Stimulated activated CD8-positive, alpha-beta memory T cell treated with anti-CD3 and anti-CD28 coated beads, Interleukin-4, amount 100 ng/mL, for 4 hours (primary cell): ENCODE data around the gene SPNS1.

Source experiments
- DNase-seq, 2 donors: peaks; one replicate each; pipeline ENCODE4 v3.0.0-alpha.2; 2020; ENCODE audit warnings: low read depth in 2 of 2, low spot score in 1 of 2

The SPNS1 gene

DNA sequence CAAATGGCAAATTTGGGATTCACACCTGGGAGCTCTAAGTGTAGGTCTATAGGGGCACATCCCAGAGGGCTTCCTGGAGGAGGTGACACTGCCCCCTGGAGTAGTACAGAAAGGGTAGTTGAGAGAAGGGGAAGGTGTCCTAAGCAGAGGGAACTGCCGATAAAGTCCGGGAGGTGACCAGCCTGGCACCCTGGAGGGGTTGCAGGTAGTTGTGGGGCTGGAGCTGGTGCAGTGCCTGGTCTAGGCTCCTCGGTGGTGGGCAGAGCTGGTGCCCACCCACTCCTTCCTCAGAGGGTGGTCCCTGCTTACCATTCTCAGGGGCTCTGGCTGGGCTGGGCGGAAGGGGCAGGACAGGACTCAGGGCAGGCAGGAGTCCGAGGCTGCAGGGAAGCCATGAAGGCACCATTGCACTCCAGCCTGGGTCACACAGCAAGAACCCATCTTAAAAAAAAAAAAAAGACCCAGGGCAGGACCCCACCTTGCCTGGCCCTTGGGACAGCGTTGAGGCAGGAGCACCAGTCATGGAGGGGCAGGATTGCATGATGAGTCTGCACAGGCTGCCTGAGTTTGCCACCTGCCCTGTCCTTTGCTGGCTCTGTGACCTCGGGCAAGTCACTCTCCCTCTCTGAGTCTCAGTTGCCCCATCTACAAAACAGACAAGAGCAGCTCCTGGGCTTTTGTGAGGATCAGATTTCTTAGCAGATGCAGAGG lies 54.0 kb downstream of the SPNS1 start:
- DNase-seq: no peak

- peak; percentile 72 to 88 for DNase-seq
These were observed 54.8 kb downstream of the SPNS1 start for GRCh38 chr16:29029168-29029994.

DNA sequence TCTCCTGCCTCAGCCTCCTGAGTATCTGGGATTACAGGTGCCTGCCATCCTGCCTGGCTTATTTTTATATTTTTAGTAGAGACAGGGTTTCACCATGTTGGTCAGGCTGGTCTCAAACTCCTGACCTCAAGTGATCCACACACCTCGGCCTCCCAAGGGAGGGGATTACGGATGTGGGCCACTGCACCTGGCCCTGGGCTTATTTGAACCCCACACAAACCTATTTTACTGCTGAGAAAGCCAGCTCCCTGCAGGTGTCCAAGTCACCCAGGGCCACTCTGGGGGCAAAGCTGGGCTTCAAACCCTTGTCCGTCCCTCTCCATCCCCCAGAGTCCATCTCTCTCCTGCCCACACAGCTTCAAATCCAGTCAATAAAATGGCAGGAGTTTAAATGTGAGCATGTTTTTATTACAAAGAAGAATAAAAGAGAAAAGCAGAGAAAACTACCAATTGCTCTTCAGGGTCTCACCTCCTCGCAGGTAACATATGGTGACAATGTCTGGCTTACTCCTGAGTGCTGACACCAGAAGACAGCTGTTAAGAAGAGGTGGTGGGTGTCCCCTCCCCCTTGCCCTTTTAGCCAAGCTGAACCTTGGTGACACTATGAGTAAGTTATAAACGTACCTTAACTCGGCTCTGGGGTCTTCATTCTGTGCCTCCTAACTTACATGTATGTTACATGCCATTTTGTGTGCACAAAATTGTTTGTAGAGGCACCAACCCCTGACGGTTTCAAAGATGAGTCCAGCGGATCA lies 55.7 kb downstream of the SPNS1 start:
- no peak for DNase-seq
